Measurements from ENCODE around the gene UBASH3B. TPM values are rescaled to one million over a fixed set of nuclear protein-coding genes. Genes with fewer than 3 reads are reported as not detected.

The UBASH3B gene
- total RNA-seq, 1 donor from 2014 or later = 2.0 TPM

GRCh38 chr11:122807731-122808477 lies 152.4 kb downstream of the UBASH3B start:
- H3K27ac Mint-ChIP-seq = no peak overlapping the region
- H4K20me1 ChIP-seq (ENCODE audit: low read depth) = no peaks in the 10 kb centered on the region

GRCh38 chr11:122808478-122808869 lies 153.0 kb downstream of the UBASH3B start:
- H3K27me3 Mint-ChIP-seq (ENCODE audit: insufficient read depth, low read depth) = peaks cover 3% of the 10 kb centered on the region
- no peak overlapping the region for H3K4me2 ChIP-seq
- no peak overlapping the region for H2AFZ ChIP-seq (replicated peaks)
- DNase-seq (ENCODE audit: low spot score) = no peak
- H3K79me2 ChIP-seq (ENCODE audit: low read depth) = no peaks in the 10 kb centered on the region
- no peaks in the 10 kb centered on the region for H3K9me3 Mint-ChIP-seq
- no peak overlapping the region for H3K27ac ChIP-seq
- H3K4me3 Mint-ChIP-seq = no peak overlapping the region
- peaks cover 11% of the 10 kb centered on the region for H3F3A ChIP-seq (ENCODE audit: low read depth)
- H3K27ac Mint-ChIP-seq = no peak overlapping the region
- TF ChIP-seq EZH2phosphoT487 (IDR thresholded peaks at IDR 0.05) (no peak), CTCF (IDR thresholded peaks at IDR 0.05) (no peak), EZH2 (IDR thresholded peaks at IDR 0.05) (no peak)
- no peaks in the 10 kb centered on the region for H3K9me3 ChIP-seq (ENCODE audit: low read depth)
- H4K20me1 ChIP-seq (ENCODE audit: low read depth) = no peaks in the 10 kb centered on the region
- no peak overlapping the region for H3K9ac ChIP-seq
- H3K4me1 ChIP-seq = peaks cover 13% of the 10 kb centered on the region
- no peak overlapping the region for H3K4me3 ChIP-seq
- no peaks in the 10 kb centered on the region for H3K36me3 Mint-ChIP-seq
- no peaks in the 10 kb centered on the region for H3K36me3 ChIP-seq
- H3K27me3 ChIP-seq = no peaks in the 10 kb centered on the region
- H3K4me1 Mint-ChIP-seq = peaks cover 42% of the 10 kb centered on the region

More at GRCh38 chr11:122807731-122808477, 152.4 kb downstream of the UBASH3B start:
- H3K27ac ChIP-seq = no peak overlapping the region
- Mint-ChIP-seq H3K27me3 (ENCODE audit: insufficient read depth, low read depth) (peaks cover 7% of the 10 kb centered on the region), H3K9me3 (no peaks in the 10 kb centered on the region), H3K36me3 (no peaks in the 10 kb centered on the region), H3K4me3 (no peak overlapping the region), H3K4me1 (peaks cover 41% of the 10 kb centered on the region)
- no peak overlapping the region for H2AFZ ChIP-seq (replicated peaks)
- no peaks in the 10 kb centered on the region for H3K36me3 ChIP-seq
- no peaks in the 10 kb centered on the region for H3K27me3 ChIP-seq
- TF ChIP-seq EZH2 (IDR thresholded peaks at IDR 0.05) = no peak
- no peak for TF ChIP-seq CTCF (IDR thresholded peaks at IDR 0.05)
- TF ChIP-seq EZH2phosphoT487 (IDR thresholded peaks at IDR 0.05) = no peak
- peaks cover 12% of the 10 kb centered on the region for H3K4me1 ChIP-seq
- no peak overlapping the region for H3K4me2 ChIP-seq
- no peak for DNase-seq (ENCODE audit: low spot score)
- peaks cover 5% of the 10 kb centered on the region for H3F3A ChIP-seq (ENCODE audit: low read depth)
- H3K79me2 ChIP-seq (ENCODE audit: low read depth) = no peaks in the 10 kb centered on the region
- H3K9me3 ChIP-seq (ENCODE audit: low read depth) = no peaks in the 10 kb centered on the region
- no peak overlapping the region for H3K4me3 ChIP-seq
- no peak overlapping the region for H3K9ac ChIP-seq

- H3K4me2 ChIP-seq = no peak overlapping the region
- no peak overlapping the region for H3K4me3 ChIP-seq
- H3K4me1 Mint-ChIP-seq = peaks cover 34% of the 10 kb centered on the region
- H3K36me3 Mint-ChIP-seq = no peaks in the 10 kb centered on the region
- no peak overlapping the region for H3K27ac Mint-ChIP-seq
- no peaks in the 10 kb centered on the region for H3K27me3 ChIP-seq
- no peak for DNase-seq (ENCODE audit: low spot score)
- no peak overlapping the region for H2AFZ ChIP-seq (replicated peaks)
- peaks cover 26% of the 10 kb centered on the region for H3K4me1 ChIP-seq
- TF ChIP-seq EZH2phosphoT487 (IDR thresholded peaks at IDR 0.05) (no peak), EZH2 (IDR thresholded peaks at IDR 0.05) (no peak), CTCF (IDR thresholded peaks at IDR 0.05) (no peak)
- H3K79me2 ChIP-seq (ENCODE audit: low read depth) = no peaks in the 10 kb centered on the region
- no peaks in the 10 kb centered on the region for H3K9me3 ChIP-seq (ENCODE audit: low read depth)
- no peaks in the 10 kb centered on the region for H4K20me1 ChIP-seq (ENCODE audit: low read depth)
- no peak overlapping the region for H3K4me3 Mint-ChIP-seq
- H3K27me3 Mint-ChIP-seq (ENCODE audit: insufficient read depth, low read depth) = peaks cover 3% of the 10 kb centered on the region
- H3K9me3 Mint-ChIP-seq = no peaks in the 10 kb centered on the region
- no peak overlapping the region for H3K9ac ChIP-seq
- no peak overlapping the region for H3K27ac ChIP-seq
- H3K36me3 ChIP-seq = no peaks in the 10 kb centered on the region
- H3F3A ChIP-seq (ENCODE audit: low read depth) = peaks cover 20% of the 10 kb centered on the region
These were observed 154.3 kb downstream of the UBASH3B start for GRCh38 chr11:122809866-122810265.

Data from neural progenitor cell (in vitro differentiated cells).